ENCODE measurements around the gene PCNX4. TPM values are rescaled to one million over a fixed set of nuclear protein-coding genes. Genes with fewer than 3 reads are reported as not detected.

PCNX4 gene
- total RNA-seq, 1 experiment from 2014 or later: 65.1 TPM

DNA sequence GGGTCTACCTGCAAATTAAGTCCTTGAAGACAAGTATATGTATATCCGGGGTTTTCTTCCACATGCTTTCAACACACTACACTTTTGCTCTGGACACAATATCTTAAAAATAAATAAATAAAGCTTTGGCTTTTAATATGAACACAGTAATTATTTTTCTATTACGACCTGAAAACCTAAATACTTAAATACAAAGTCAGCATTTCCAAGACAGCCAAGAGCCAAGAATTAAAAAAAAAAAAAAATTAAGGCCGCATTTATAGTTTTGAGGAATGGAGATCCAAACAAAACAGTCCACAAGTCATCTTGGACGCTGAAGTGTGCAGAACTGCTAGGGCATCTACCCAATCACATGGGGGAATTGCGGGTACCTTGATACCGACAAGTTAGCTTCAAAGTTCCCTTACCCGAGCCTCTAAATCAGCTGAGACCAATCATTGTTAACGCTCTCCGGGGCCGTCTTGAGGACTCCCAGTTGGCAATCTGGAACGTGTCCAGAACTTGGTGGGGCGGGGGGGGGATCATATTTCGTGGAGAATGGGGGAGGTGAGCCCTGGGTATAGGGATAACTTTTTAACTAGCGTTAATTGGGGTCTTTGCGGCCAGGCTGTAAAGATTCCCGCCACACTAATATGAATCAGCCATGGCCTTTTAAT, 731 bp upstream of the PCNX4 start:
- Histone ChIP-seq H3K27ac (peak overlapping the region; percentile 94), H3K4me2 (peak overlapping the region; percentile 92), H3K79me2 (ENCODE audit: low read depth) (peaks cover 37% of the 10 kb centered on the region), H3K27me3 (ENCODE audit: insufficient read depth, low read depth) (no peaks in the 10 kb centered on the region), H4K20me1 (ENCODE audit: insufficient read depth) (no peaks in the 10 kb centered on the region; the same call in 1 of the 2 replicates), H3K36me3 (ENCODE audit: low read depth) (no peaks in the 10 kb centered on the region), H3F3A (ENCODE audit: insufficient read depth, low read depth) (peaks cover 26% of the 10 kb centered on the region), H2AFZ (peak overlapping the region; percentile 92), H3K4me1 (replicated peaks; ENCODE audit: insufficient read depth) (peaks cover 20% of the 10 kb centered on the region), H3K4me3 (peak overlapping the region; percentile 90), H3K9me3 (ENCODE audit: insufficient read depth, low read depth) (no peaks in the 10 kb centered on the region), H3K9me2 (ENCODE audit: insufficient read depth) (no peaks in the 10 kb centered on the region)
- DNase-seq: peak; percentile 42 to 57
- TSS peak; percentile 93 for BruUV-seq (replicated peaks)
- intact Hi-C loops (cut with micrococcal nuclease; ENCODE audit: unreplicated experiment): loop anchor here (5.0 kb wide), 2 partner anchors 609 to 899 kb away; partner anchors contain the start of genes JKAMP and L3HYPDH
- ChIA-PET POLR2A (ENCODE audit: unreplicated experiment) (interaction anchor here (0.6 kb wide), 1 partner anchor 131 kb away, joined by 3 read pairs; no protein-coding TSS in a partner anchor), CTCF (no interaction called here)
- TF ChIP-seq, protein P1, sequence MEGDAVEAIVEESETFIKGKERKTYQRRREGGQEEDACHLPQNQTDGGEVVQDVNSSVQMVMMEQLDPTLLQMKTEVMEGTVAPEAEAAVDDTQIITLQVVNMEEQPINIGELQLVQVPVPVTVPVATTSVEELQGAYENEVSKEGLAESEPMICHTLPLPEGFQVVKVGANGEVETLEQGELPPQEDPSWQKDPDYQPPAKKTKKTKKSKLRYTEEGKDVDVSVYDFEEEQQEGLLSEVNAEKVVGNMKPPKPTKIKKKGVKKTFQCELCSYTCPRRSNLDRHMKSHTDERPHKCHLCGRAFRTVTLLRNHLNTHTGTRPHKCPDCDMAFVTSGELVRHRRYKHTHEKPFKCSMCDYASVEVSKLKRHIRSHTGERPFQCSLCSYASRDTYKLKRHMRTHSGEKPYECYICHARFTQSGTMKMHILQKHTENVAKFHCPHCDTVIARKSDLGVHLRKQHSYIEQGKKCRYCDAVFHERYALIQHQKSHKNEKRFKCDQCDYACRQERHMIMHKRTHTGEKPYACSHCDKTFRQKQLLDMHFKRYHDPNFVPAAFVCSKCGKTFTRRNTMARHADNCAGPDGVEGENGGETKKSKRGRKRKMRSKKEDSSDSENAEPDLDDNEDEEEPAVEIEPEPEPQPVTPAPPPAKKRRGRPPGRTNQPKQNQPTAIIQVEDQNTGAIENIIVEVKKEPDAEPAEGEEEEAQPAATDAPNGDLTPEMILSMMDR (conservative IDR thresholded peaks at IDR 0.05): no peak
- TF ChIP-seq EZH2 (IDR thresholded peaks at IDR 0.05; ENCODE audit: low read depth): no peak

DNA sequence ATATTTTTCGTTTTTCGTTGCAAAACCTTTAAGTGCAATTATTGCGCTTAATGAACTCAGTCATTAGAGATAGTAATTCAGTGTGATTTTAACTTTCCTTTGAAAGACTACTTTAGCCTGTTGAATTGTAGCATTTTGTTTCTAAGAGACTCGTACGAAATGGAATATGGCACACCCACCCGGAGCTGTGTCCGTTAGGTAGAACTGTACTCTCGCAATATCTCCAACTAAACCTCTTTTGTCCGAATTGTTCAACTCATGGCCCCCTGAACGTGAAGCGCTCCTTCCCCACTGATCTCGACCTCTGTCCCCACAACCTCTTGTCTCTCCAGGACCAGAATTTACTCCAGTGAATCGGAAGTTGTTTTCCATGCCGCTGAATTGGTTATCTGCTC, 800 bp downstream of the PCNX4 start:
- Histone ChIP-seq H3K27me3 (ENCODE audit: insufficient read depth, low read depth) (no peaks in the 10 kb centered on the region), H3K9me2 (ENCODE audit: insufficient read depth) (no peaks in the 10 kb centered on the region), H4K20me1 (ENCODE audit: insufficient read depth) (no peaks in the 10 kb centered on the region; the same call in 1 of the 2 replicates), H3K4me2 (peak overlapping the region; percentile 92), H3K36me3 (ENCODE audit: low read depth) (no peaks in the 10 kb centered on the region), H3K4me3 (peak overlapping the region; percentile 90), H3K79me2 (ENCODE audit: low read depth) (peaks cover 53% of the 10 kb centered on the region), H3K9me3 (ENCODE audit: insufficient read depth, low read depth) (no peaks in the 10 kb centered on the region), H3K4me1 (replicated peaks; ENCODE audit: insufficient read depth) (peaks cover 20% of the 10 kb centered on the region), H2AFZ (peak overlapping the region; percentile 92), H3K27ac (peak overlapping the region; percentile 94), H3F3A (ENCODE audit: insufficient read depth, low read depth) (peaks cover 26% of the 10 kb centered on the region)
- DNase-seq: no peak
- TF ChIP-seq, protein P1 (conservative IDR thresholded peaks at IDR 0.05): no peak
- no peak for TF ChIP-seq EZH2 (IDR thresholded peaks at IDR 0.05; ENCODE audit: low read depth)
- TSS peak; percentile 52 for BruUV-seq (replicated peaks)
- CTCF ChIA-PET: no interaction called here
- POLR2A ChIA-PET (ENCODE audit: unreplicated experiment): interaction anchor here (0.5 to 0.9 kb wide), 4 partner anchors 83 to 1657 kb away, joined by 3 to 8 read pairs (median 4); partner anchors contain the start of gene PPM1A
- intact Hi-C loops (cut with micrococcal nuclease; ENCODE audit: unreplicated experiment): loop anchor here (1.0 to 5.0 kb wide), 4 partner anchors 73 to 900 kb away; partner anchors contain the start of genes DHRS7, JKAMP and L3HYPDH

DNA sequence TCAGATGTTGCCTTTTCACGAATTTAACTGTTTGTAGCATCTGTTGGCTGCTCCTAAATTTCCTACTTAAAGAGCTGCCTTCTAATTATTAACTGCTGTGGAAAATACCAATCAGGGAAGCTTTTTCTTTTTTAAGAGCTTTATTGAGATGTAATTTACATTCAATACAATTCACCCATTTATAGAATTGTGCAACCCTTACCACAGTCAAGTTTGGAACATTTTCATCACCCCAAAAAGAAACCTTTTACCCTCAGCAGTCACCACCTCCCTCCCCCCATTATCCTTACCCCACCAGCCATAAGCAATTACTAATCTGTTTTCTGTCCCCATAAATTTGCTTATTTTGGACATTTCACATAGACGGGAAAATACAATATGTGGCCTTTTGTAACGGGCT, 1.4 kb downstream of the PCNX4 start:
- no peak for DNase-seq
- no peak for TF ChIP-seq EZH2 (IDR thresholded peaks at IDR 0.05; ENCODE audit: low read depth)
- TF ChIP-seq, protein P1 (conservative IDR thresholded peaks at IDR 0.05): no peak
- Histone ChIP-seq H3K4me2 (peak overlapping the region; percentile 92), H3K79me2 (ENCODE audit: low read depth) (peaks cover 57% of the 10 kb centered on the region), H3K4me3 (peak overlapping the region; percentile 90), H3K36me3 (ENCODE audit: low read depth) (no peaks in the 10 kb centered on the region), H3K4me1 (replicated peaks; ENCODE audit: insufficient read depth) (peaks cover 20% of the 10 kb centered on the region), H3K27ac (peak overlapping the region; percentile 94), H4K20me1 (ENCODE audit: insufficient read depth) (no peaks in the 10 kb centered on the region; the same call in 1 of the 2 replicates), H3F3A (ENCODE audit: insufficient read depth, low read depth) (peaks cover 26% of the 10 kb centered on the region), H3K27me3 (ENCODE audit: insufficient read depth, low read depth) (no peaks in the 10 kb centered on the region), H3K9me2 (ENCODE audit: insufficient read depth) (no peaks in the 10 kb centered on the region), H3K9me3 (ENCODE audit: insufficient read depth, low read depth) (no peaks in the 10 kb centered on the region), H2AFZ (peak overlapping the region; percentile 92)
- BruUV-seq (replicated peaks): no TSS peak
- POLR2A ChIA-PET (ENCODE audit: unreplicated experiment): no interaction called here
- CTCF ChIA-PET: no interaction called here
- intact Hi-C loops (cut with micrococcal nuclease; ENCODE audit: unreplicated experiment): loop anchor here (5.0 kb wide), 2 partner anchors 611 to 901 kb away; partner anchors contain the start of genes JKAMP and L3HYPDH

All from PC-9 (cell line).